Testis (tissue), 2 donors: Measurements from ENCODE around the gene TEDDM1.

ENCODE experiments used
- CTCF ChIP-seq, 3 experiments: fragments of 450-650 bp in 2 of 3; fragments of 200-600 bp in 1 of 3; sonication (generic) in 1 of 3; IDR thresholded peaks; one replicate each; pipeline ENCODE4 v1.5.1; 2016 to 2019; ENCODE audit warnings: antibody characterized with exemption in 3 of 3, mild to moderate bottlenecking in 2 of 3, moderate library complexity in 1 of 3
- POLR2A ChIP-seq: fragments of 450-650 bp; IDR thresholded peaks from one replicate; pipeline ENCODE4 v1.6.1; 2017; ENCODE audit warnings: antibody characterized with exemption, mild to moderate bottlenecking, moderate library complexity

DNA sequence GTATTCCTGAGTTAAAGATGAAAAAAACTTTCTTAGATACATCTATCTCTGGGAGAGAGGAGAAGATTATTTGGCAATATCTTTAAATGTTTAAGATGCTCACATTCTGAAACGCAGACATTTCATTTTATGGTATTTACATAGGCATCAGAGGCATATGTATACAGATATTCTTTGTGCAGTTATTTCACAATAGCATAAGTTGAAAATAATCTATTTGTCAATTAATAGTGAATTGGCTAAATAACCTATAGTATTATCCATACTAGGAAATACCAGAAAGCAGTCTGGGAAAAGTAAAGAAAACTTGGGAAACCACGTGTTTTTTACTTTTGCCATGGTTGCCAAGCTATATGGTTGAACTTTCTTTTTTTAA, 44.8 kb downstream of the TEDDM1 start:
- TF ChIP-seq CTCF (IDR thresholded peaks at IDR 0.05) (no peak), POLR2A (no peak)
